GM19463 (cell line): ENCODE results near the gene SIK2.

Experiments
- ATAC-seq: cut with Tn5 transposase; IDR thresholded peaks from one replicate; pipeline ENCODE4 v1.9.1; 2021; ENCODE audit warnings: mild to moderate bottlenecking, moderate library complexity; ENCODE audit not compliant: unreplicated experiment

SIK2 gene

DNA sequence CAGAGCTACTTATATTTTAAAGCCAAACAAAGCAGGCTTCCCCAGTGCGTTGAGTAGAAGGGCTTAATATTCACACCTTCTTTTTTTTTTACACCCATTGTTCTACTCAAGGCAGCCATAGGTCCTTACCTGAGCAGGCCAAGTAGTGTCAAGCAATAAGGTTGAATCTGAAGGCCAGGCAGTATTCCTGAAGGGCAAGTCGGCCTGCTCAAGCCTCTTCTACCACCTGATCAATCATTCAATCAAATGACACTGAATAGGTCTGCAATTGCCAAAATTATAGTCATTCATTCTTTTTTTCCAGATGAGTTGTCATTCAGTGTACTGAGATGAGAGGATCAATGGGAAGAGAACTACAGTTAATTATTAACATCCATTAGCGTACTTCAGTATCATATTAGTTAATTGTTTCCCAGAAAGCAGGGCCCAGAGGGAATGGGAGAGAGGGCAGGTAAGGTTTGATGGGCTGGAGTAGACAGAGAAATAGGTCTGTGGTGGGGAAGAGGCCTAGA is 175.9 kb downstream of the SIK2 start:
- no peak for ATAC-seq

DNA sequence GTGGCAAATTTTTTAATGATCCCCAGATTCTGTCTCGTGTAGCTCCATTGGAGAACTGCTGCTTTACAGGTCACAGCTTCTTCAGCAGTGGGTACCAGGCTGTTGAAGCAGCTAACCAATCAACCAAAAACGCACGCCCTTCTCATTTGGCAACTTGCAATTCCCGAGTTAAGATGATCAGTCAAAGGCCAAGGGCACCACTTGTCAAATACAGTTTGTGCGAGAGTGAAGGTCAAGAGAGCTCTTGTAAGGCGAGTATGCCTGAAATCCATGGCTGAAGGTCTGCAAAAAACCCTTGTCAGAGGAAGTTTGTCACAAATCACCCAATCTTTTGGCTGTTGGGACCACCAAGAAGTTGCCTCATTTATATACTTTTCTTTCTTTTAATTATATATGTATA is 176.9 kb downstream of the SIK2 start:
- no peak for ATAC-seq
